Loucy (cell line): ENCODE data around the gene ABHD12.
A peak's percentile ranks its signal among the peaks of the same experiment; 100 is the strongest.

Experiments
- H2AFZ ChIP-seq: fragments of 200-600 bp; sonication (generic); 2 replicates; pipeline ENCODE4 v1.6.0; 2016; ENCODE audit warnings: antibody characterized with exemption, mild to moderate bottlenecking, low read length, moderate library complexity
- H3F3A ChIP-seq: fragments of 200-600 bp; 2 replicates; pipeline ENCODE4 v1.6.0; 2016; ENCODE audit warnings: antibody characterized with exemption, low read depth, mild to moderate bottlenecking
- H3K27me3 ChIP-seq: fragments of 200-600 bp; sonication (generic); 2 replicates; pipeline ENCODE4 v1.6.1; 2014; ENCODE audit warnings: low read length, mild to moderate bottlenecking; ENCODE audit not compliant: insufficient read depth, poor library complexity, severe bottlenecking
- H3K36me3 ChIP-seq: fragments of 200-600 bp; sonication (generic); 2 replicates; pipeline ENCODE4 v1.6.1; 2016; ENCODE audit warnings: low read length; ENCODE audit not compliant: insufficient read depth
- H3K4me1 ChIP-seq: fragments of 200-600 bp; sonication (generic); 2 replicates; pipeline ENCODE4 v1.5.1; 2014; ENCODE audit warnings: low read length, mild to moderate bottlenecking; ENCODE audit not compliant: insufficient read depth, poor library complexity, severe bottlenecking
- H3K4me2 ChIP-seq: fragments of 200-600 bp; sonication (generic); 2 replicates; pipeline ENCODE4 v1.6.0; 2014; ENCODE audit warnings: antibody characterized with exemption, low read length, low read depth, mild to moderate bottlenecking; ENCODE audit not compliant: poor library complexity, severe bottlenecking
- H3K4me3 ChIP-seq: fragments of 200-600 bp; sonication (generic); 2 replicates; pipeline ENCODE4 v1.5.1; 2014; ENCODE audit warnings: low read length, mild to moderate bottlenecking, mixed read lengths; ENCODE audit not compliant: poor library complexity, severe bottlenecking
- H3K79me2 ChIP-seq: fragments of 200-600 bp; sonication (generic); 2 replicates; pipeline ENCODE4 v1.6.1; 2014; ENCODE audit warnings: low read length; ENCODE audit not compliant: insufficient read depth
- H3K9ac ChIP-seq: fragments of 200-600 bp; sonication (generic); 2 replicates; pipeline ENCODE4 v1.6.0; 2014; ENCODE audit warnings: mild to moderate bottlenecking, low read depth, low read length, moderate library complexity; ENCODE audit not compliant: poor library complexity, severe bottlenecking
- H3K9me2 ChIP-seq: fragments of 200-600 bp; sonication (generic); replicated peaks from 2 replicates; pipeline ENCODE4 v1.6.1; 2016; ENCODE audit warnings: low read depth, low read length, mixed read lengths
- H3K9me3 ChIP-seq: fragments of 200-600 bp; sonication (generic); 2 replicates; pipeline ENCODE4 v1.6.1; 2014; ENCODE audit warnings: mild to moderate bottlenecking, antibody characterized with exemption, low read length, low read depth; ENCODE audit not compliant: insufficient read depth
- H4K20me1 ChIP-seq: fragments of 200-600 bp; sonication (generic); 2 replicates; pipeline ENCODE4 v1.6.0; 2014; ENCODE audit warnings: antibody characterized with exemption, low read length, mild to moderate bottlenecking; ENCODE audit not compliant: insufficient read depth, poor library complexity, severe bottlenecking
- CTCF ChIP-seq: fragments of 200-600 bp; sonication (generic); conservative IDR thresholded peaks from 2 replicates; pipeline ENCODE4 v1.5.1; 2014; ENCODE audit warnings: mild to moderate bottlenecking, antibody characterized with exemption, low read length
- EZH2phosphoT487 ChIP-seq: fragments of 200-600 bp; IDR thresholded peaks from 2 replicates; pipeline ENCODE4 v1.6.1; 2018; ENCODE audit warnings: antibody characterized with exemption, mild to moderate bottlenecking, moderate library complexity, borderline replicate concordance

ABHD12 gene

DNA sequence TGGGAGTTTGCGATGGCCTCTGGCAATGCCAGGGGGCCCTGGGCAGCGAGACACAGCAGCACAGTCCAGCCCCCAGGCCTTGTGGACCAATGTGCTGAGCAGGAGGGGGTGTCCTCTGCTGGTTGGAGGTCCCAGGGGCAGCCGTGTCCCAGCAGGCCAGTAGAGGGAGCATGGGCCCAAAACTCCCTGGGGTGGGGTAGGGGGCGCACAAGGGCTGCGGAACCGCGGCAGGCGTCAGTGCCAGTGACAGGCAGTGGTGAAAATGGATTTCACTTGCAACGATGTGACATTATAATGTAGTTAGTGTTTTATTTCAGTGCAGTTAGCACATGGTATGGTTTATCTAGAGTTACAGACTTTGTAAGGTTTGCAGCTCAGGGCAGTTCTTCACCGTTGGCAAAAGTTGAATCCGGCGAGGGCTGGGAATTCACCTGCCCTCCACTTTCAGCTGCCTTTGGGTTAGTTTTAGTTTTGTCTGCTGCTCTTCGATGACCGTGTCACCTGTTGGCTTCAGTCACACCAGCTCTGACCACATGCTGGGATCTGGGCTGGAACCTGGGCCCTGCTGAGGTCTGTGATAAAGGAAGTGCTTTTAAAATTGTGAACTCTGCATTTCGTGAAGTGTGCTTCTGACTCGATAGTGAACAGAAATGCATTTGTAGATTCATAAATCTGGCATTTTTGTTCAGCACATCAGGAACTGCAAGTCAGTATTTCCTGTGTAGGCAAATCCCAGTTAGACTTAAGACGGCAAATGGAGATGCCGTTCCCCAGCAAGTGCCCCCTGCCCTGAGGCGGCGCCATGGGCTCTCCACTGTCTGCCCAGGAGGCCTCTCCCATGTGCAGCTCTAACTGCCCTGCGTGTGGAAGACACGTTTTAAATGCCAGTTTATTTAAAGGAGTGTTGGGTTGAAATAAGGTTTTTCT, 95.9 kb downstream of the ABHD12 start:
- H3K9me2 ChIP-seq = no peaks in the 10 kb centered on the region
- no peak overlapping the region for H3K9ac ChIP-seq
- no peaks in the 10 kb centered on the region for H4K20me1 ChIP-seq
- no peak for TF ChIP-seq EZH2phosphoT487
- peak; percentile 92 for TF ChIP-seq CTCF
- no peak overlapping the region for H2AFZ ChIP-seq
- no peaks in the 10 kb centered on the region for H3K9me3 ChIP-seq
- peaks cover 21% of the 10 kb centered on the region; the same call in 1 of the 2 replicates for H3K36me3 ChIP-seq
- H3K27me3 ChIP-seq = no peaks in the 10 kb centered on the region
- no peak overlapping the region for H3K4me3 ChIP-seq
- no peak overlapping the region for H3K4me2 ChIP-seq
- H3K4me1 ChIP-seq = no peaks in the 10 kb centered on the region
- no peaks in the 10 kb centered on the region for H3K79me2 ChIP-seq
- H3F3A ChIP-seq = no peaks in the 10 kb centered on the region

GRCh38 chr20:25293910-25294458, 96.7 kb downstream of the ABHD12 start:
- H3F3A ChIP-seq = no peaks in the 10 kb centered on the region
- no peak overlapping the region for H3K4me3 ChIP-seq
- H3K9me3 ChIP-seq = no peaks in the 10 kb centered on the region
- no peak overlapping the region for H2AFZ ChIP-seq
- no peaks in the 10 kb centered on the region for H3K27me3 ChIP-seq
- H3K9me2 ChIP-seq = no peaks in the 10 kb centered on the region
- no peaks in the 10 kb centered on the region for H3K4me1 ChIP-seq
- peaks cover 25% of the 10 kb centered on the region; the same call in 1 of the 2 replicates for H3K36me3 ChIP-seq
- H3K79me2 ChIP-seq = no peaks in the 10 kb centered on the region
- H3K9ac ChIP-seq = no peak overlapping the region
- H4K20me1 ChIP-seq = no peaks in the 10 kb centered on the region
- TF ChIP-seq CTCF (no peak), EZH2phosphoT487 (no peak)
- H3K4me2 ChIP-seq = no peak overlapping the region

DNA sequence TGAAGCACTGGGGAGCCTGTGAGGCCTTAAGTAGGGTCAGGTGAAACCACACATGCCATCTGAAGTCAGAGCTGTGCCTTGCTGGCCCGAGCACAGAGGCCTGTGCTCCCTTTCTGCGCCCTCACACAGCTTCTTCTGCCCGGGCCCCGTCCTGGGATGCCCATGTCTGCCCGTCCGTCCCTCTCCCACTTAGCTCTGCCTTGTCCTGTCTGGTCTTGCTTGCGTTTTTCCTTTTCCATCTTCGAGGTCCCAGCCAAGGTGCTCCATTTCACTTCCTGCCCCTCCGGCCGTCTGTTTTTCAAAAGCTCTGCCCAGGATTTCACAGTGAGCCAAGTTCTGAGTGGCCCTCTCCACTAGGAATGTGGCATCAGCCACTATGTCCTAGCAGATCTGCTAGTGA, 97.1 kb downstream of the ABHD12 start:
- H3K36me3 ChIP-seq = peaks cover 28% of the 10 kb centered on the region; the same call in 1 of the 2 replicates
- H3K27me3 ChIP-seq = no peaks in the 10 kb centered on the region
- no peak overlapping the region for H3K9ac ChIP-seq
- no peaks in the 10 kb centered on the region for H3K9me3 ChIP-seq
- no peaks in the 10 kb centered on the region for H3K9me2 ChIP-seq
- no peaks in the 10 kb centered on the region for H3K79me2 ChIP-seq
- no peaks in the 10 kb centered on the region for H3F3A ChIP-seq
- no peak overlapping the region for H3K4me3 ChIP-seq
- H3K4me1 ChIP-seq = no peaks in the 10 kb centered on the region
- H4K20me1 ChIP-seq = no peaks in the 10 kb centered on the region
- H2AFZ ChIP-seq = no peak overlapping the region
- H3K4me2 ChIP-seq = no peak overlapping the region
- TF ChIP-seq EZH2phosphoT487 (no peak), CTCF (no peak)
